GM19372 (cell line): ENCODE results near the gene MYO1B.

Experiments
- ATAC-seq: cut with Tn5 transposase; IDR thresholded peaks from one replicate; pipeline ENCODE4 v1.9.1; 2021; ENCODE audit warnings: mild to moderate bottlenecking, low read depth, moderate library complexity; ENCODE audit not compliant: unreplicated experiment

The MYO1B gene

DNA sequence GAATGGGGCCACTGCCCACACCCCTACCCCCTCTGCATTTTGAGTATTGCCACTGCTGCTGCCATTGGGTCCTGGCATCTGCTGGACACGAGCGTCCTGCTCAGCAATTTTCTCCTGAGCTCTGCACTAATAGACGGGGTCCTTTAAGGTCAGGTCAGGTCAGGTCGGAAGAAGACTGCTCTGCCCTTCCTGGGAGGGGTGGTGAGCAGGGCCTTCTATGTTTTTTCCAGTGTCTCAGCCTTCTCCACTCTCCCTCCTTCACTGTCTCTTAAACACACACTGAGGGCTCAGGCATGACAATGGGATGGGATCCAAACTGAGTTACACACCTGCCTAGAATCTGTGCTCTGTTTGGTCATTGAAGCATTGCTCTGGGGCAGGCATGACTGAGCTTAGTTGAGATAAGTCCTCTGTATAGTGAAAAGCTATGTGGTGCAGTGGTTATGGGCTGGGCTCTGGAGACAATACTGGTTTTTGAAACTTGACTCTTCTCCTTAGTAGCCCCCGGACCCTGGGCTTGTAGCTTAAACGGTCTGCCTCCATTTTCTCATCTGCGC lies 10.6 kb downstream of the MYO1B start:
- ATAC-seq = no peak

DNA sequence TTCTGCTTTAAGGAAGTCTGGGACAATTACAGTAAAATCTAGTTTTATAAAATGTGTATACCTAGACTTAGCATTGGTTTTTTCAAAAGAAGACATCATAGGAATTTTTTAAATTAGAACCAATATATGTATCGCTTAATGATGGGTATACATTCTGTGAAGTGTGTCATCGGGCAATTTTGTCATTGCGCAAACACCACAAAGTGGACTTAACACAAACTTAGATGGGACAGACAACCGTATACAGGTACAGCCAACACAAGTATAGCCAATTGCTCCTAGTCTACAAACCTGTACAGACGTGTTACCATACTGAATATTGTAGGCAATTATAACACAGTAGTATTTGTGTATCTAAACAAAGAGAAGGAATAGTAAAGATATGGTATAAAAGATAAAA lies 12.7 kb downstream of the MYO1B start:
- no peak for ATAC-seq

DNA sequence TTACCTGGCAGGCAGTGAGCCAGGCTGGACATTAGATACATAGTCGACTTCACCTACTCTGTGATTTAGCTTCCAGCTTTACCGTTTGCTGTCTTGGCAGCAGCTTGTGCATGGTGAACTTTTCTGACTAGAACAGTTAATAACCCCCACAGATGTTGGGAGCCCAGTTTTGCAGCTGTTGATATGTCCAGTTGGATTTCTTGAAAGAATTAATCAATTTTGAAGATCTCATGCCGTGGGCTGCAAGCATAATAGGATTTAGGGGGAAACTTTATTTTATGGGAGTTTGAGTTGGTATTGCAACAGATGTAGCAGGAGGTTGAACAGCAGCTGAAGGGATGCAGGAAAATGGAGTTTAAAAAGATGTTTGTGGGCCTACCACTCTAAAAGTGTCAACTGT lies 13.8 kb downstream of the MYO1B start:
- ATAC-seq = no peak

DNA sequence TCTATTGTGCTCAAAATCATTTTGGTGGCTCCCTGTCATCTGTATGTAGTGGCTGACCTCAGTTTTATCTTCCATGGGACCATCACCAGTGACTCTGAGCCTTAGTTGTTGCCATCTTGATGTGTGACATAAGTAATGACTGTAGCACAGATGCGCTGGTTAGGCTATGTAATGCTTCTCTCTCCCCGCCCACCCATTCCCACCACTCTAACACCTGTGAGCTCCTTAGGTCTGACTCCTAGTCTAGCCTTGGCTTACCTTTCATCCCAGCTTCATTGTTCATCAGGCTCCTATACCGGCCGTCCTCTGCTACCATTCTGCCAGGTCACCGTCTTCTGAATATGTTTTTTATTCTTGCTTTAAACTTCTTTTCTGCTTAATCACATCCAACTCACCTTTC lies 17.2 kb downstream of the MYO1B start:
- ATAC-seq = no peak

DNA sequence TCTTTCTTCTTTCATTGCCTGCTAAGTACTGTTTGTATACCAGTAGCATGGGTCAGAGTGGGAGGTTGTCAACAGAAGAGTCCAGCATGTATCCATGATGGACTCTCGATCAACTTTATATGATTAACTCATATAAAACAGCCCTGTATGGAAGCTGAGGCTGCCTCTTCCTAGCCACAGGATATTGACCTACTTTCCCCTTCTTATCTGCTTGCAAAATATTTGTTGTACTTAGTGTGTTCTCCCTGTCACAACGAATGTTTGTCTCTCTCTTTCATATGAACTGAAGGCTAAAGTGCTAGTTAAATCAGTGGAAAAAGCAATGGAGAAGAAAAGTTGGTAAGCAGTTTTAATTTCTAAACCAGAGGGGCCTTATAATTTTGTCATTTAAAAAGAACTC lies 17.8 kb downstream of the MYO1B start:
- ATAC-seq = no peak

DNA sequence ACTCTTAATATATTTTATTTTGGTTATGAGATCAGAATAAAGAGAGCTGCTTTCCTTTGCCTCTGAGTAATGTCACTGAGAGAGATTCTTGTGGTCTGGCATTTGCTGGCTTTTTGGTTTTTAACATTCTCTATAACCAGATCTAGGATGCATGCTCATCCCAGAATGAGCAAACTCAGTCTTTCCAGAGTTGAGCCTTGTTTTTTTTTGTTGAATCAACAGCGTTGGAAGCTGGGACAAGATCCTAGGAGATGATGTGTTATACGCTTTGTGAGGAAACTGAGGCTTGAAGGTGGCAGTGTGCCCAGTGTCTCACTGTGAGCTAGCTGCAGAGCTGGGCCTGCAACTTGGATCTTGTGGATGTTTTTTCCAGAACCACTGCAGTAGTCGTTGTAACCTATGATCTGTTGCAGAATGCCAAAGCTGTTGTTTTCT lies 19.5 kb downstream of the MYO1B start:
- no peak for ATAC-seq

DNA sequence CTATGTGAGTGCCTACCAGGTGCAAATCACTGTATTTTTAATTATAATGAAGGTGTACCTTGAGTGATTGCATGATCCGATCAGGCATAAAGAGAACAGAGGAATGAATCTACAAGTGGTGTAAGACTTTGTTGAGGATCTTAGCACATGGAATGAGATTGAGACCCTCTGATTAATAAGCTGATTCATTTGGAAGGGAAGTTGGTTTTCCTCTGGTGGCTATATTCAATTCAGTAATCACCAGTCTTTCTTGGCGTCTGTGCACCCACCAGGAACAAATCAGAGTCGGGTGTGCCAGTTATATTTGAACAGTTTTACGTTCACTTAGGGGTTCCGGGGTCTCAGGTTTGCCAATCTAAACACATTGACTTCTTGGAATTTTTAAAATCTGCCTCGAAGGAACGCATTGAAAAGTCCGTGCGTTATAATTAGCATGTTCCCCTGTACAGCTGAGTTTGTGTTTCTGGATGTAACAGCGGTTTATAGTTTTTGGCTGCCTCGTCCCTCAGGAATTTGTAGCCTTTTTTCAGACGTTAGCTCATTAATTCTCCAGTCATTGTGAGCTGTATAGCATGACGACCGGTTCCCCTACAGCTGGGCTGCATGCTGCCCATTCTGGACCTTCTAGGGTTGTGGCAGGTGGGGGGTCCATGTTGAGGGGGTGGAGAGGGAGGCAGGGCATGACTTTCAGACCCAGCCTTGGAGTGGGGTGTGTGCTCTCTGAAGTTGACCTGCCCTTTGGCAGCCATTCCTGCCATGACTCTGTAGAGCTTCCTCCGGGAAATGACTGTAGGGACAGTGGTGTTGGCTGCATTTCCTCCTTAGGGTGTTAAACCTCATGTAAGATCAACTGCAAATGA lies 20.3 kb downstream of the MYO1B start:
- no peak for ATAC-seq

DNA sequence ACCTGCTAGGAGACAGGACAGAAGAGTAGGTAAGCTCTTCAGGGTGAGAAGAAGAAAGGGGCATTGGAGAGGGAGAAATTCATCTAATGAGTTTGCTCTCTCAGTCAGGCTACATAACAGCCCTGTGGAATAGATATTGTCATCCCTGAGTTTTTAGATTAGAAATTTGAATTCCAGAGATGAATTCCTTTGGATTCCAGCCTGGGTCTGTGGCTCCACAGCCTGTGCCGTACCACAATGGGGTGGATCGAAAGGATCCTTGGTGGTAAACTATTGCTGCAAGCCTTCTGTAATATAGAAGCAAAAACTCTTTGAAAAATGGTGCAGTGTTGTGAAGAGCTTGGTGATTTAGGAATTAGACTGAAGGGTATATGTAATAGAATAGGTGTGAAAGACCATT lies 21.0 kb downstream of the MYO1B start:
- no peak for ATAC-seq

DNA sequence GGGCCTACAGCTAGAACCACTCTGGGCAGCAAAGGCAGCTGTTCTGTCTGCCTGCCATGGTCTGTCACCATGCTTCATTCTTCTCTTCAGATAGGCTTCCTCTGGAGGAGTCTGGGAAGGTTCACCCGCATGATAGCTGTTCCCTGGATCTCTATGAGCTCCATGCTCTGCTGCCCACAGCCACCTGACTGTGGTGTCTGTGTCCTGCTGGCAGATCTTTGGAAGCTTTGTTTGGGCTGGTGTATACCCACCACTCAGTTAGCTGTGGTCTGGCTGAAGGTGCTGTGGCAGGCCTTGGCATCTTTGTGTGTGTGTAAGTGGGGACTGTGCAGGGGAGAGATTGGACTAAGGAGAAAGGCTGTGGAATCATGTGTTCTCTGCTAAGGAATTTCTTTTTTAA lies 23.4 kb downstream of the MYO1B start:
- ATAC-seq = no peak

DNA sequence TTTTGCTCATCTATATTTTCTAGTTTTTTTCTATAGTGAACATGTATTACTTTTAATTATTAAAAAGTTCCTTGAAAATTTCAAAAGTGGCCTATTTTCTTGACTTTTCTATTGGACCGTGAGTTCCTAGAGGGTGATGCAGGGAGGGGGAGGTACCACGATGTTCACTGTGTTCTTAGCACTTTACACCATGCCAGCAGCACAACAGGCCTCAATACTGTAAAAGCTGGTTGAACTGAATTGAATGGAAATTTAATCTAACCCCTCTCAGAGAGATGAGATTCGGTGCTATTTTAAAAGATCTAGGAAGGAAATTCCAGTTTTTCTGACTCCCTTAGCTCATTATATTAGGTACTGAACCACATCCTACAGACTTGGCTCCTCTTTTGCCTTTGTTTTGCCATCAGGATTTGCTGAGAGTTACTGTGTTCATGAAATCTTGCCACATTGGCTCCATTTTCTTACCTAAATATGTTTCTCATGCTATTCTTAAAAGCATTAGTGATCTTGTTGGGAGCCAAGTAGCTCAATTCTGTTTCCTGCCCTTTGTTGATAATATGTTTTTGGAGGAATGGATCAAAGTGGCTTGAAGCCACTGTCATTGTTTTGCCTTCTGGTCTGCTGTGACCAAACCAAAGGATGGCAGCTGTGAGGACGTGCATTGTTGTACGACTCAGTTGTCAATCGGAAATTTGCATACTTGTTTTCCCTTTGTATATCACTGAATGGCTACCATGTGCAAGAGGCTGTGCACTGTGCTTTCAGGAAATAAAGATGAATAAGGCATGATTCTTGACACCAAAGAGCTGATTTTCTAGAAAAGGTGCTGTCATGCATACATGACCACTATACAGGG lies 25.3 kb downstream of the MYO1B start:
- ATAC-seq = no peak

DNA sequence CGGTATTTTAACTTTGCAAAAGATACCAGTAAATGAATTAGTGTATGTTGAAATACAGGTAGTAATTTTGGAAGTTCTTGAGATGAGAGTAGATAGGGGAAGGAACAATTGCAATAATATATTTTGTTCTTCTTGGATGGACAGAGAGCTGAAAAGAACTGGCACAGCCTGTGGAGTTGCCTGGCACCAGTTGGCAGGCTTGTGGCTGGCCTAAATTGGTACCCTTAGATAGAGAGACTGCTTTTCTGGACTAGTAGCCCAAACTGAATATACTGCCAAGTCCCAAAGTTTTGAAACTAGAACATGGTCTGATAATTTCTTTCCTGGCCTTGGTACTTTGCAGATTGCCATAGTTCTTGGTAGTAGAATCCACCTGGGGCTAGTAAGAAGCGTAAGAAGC lies 26.9 kb downstream of the MYO1B start:
- ATAC-seq = no peak

DNA sequence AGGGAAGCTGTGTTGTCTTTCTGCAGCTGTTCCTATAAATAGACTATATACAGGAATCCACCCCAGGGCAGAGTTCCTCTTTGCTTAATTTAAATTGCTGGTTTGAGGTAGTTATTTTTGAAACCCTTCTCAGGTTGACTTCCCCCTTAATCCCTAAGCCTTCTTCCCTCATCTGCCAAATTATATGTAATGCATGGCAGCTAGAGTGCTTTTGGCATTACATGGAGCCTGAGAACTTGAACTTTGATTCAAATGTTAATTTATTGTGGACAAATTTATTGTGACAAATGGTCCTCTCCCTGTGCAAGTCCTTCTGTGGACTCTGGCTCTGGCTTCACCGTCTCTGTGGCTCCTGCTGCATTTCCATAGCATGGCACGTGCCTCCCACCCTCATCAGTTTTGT lies 29.2 kb downstream of the MYO1B start:
- no peak for ATAC-seq

DNA sequence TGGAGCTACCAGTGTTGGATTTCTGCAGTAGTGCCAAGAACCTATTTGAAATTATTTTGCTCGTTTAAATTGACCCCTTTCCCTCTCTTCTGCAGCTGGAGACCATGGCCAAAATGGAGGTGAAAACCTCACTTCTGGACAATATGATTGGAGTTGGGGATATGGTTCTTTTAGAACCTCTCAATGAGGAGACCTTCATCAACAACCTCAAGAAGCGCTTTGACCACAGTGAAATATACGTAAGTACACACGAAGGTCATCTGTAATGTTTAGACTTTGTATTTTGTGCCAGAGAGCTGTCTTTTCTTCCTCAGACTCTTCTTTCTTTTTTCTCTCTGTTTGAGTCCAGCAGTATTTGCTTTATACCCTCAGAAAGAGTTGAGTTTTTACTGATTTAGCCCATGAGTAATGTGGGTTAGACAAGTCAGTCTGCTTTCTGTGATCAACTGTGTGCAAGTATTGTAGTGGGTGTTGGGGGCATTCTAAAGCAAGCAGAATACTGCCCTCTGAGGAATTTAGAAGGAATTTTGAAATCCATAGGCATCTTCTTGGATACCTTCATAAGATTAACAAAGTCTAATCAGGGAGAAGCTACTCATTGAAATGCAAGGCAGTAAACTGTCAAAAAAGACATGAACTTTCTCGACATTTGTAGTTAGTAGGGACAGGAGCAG lies 31.7 kb downstream of the MYO1B start:
- ATAC-seq = no peak

DNA sequence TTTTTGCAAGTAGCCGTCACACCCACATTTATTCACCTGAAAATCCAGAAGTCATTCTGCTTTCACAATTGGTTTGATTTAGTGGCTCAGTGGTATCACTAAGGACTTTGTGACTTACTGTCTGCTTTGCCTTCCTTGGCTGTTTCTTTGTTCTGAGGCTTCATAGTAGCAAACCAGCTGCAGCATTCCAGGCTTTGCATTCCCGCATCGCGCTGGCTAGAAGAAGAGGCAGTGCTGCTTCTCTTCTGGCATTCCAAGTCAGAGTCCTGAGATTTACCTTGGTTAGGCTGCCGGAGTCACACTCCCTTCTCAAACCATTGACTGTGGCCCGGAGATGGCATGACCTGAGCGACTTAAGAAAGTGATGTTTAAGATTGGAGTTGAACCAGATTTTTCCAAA lies 35.1 kb downstream of the MYO1B start:
- no peak for ATAC-seq

DNA sequence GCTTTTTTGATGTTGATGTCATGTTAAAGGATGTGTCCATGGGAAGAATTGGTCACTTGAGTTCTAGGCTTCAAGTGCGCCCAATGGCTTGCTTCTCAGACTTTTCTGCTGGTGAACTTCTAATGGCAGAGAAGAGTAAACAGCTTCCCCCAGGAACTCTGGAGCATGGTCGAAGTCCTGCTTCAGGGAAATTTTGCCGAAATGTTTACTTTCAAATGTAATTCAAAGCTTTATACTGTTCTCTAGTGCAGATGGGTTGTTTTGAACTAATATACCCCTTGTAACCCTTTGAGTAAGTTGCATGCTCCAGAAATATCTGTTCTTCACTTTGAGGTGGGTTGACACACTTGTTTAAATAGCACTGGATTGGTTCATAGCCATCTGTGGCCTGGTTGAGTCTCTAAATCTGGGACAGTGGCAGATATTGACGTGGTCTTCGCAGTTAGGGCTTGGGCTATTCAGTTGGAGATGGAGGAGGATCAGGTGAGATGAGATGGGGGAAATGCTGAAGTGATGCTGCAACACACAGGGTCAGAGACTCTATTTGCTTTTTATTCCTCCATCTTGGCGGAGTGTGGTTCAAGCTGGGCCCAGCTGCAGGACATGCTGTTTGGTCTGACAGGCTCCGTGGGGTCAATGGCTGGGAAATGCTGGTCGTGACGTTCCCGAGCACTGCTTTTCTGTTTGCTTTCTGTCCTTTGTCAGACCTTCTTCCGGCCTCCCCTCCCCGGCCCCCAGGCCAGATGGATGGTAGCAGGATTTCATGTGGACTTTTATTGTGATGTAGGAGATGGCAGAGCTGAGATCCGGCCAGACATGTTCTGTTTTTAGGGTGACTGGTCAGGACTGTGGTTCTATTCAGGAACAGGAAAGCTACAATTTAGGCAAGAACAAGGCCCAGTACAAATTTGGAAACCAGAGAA lies 35.9 kb downstream of the MYO1B start:
- no peak for ATAC-seq

DNA sequence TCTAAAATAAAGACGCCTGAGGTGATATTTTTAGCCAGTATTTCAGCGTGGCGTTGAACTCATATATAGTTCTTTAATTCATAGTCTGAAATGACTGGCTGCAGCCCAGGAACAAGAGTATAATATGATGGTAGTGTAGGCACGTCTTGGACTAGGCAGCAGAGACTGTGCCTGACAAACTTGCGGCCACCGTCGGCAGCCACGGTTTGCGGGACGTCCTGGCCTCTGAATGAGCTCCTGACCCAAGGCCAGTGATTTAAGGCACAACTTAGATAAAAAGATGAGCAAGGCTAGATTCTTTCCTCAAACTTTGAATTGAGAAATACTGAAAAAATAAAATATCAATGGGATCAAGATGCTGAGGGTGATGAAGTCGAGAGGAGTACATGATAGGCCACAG lies 40.0 kb downstream of the MYO1B start:
- ATAC-seq = no peak

DNA sequence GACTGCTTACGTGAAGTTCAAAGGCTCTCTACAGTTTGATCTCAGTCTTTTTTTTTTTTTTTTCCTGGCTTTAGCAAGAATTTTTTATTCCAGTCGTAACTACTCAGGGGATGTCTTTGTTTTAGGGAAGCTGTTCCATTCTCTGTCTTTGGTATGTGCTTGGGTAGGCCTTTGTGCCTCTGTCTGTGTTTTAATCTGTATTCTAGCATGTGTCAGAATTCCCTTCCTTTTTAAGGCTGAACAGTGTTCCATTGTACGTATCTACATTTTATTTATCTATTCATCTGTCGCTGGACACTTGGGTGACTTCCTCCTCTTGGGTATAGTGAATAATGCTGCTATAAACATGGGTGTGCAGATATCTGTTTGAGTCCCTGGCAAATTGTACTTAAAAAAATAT lies 42.6 kb downstream of the MYO1B start:
- ATAC-seq = no peak

DNA sequence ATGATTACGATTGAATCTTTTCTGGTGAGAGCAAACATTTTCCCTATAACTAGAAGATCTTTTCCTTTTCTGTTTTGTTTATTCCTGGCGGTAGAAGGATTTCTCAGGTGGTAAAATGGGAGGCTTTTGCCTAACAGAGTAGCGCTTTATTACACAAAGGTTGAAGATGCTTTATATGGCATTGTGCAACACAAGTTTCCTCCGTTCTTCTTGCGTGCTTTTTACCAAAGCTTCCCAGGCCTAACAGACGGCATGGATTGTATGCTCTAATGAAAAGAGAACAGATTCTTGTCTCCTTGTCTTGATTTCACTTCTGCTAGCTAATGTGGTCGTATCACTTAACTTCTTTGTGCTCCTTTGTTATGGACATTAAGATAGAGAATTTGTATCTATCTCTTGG lies 43.8 kb downstream of the MYO1B start:
- ATAC-seq = no peak

DNA sequence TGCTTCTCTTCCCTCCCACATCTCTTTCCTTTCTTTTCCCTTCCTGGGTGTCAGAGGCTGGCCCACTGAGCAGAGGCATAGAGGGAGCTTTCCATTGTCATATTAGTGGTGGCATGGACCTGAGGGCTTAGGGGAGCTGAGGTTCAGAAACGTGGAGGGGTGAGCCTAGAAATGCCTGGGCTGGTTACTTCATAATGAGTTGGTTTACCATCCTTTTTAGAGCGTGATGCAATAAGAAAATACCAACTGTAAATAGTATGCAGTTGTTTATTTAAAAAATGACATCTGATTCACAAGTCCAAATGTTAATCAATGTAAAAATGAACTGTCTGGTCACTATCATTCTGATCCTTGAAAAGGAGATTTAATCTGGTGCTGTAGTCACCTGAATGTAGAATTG lies 46.3 kb downstream of the MYO1B start:
- no peak for ATAC-seq

DNA sequence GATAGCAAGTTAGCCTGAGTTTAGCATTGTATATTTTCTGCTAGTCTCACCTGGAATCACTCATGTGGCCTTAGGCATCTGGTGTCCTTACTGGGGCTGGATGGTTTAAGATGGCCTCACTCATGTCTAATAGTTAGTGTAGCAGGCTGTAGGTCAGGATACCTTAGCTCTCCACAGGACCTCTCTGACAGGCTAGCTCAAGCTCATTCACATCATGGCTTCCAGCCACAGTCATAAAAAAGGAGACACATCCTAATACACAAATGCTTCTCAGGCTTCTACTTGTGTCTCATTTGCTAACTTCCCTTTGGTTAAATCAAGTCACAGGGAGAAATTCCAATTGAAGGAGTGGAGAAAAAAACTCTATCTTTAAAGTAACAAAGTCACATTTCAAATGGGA lies 47.7 kb downstream of the MYO1B start:
- no peak for ATAC-seq
